CD4-positive, alpha-beta T cell treated with Interferon alpha-2 for 1 hour (primary cell): ENCODE measurements around the gene GIT1.

ENCODE experiments used
- DNase-seq, 2 donors: peaks; one replicate each; pipeline ENCODE4 v3.0.0-alpha.2; 2020 to 2022

GIT1 gene, protein sequence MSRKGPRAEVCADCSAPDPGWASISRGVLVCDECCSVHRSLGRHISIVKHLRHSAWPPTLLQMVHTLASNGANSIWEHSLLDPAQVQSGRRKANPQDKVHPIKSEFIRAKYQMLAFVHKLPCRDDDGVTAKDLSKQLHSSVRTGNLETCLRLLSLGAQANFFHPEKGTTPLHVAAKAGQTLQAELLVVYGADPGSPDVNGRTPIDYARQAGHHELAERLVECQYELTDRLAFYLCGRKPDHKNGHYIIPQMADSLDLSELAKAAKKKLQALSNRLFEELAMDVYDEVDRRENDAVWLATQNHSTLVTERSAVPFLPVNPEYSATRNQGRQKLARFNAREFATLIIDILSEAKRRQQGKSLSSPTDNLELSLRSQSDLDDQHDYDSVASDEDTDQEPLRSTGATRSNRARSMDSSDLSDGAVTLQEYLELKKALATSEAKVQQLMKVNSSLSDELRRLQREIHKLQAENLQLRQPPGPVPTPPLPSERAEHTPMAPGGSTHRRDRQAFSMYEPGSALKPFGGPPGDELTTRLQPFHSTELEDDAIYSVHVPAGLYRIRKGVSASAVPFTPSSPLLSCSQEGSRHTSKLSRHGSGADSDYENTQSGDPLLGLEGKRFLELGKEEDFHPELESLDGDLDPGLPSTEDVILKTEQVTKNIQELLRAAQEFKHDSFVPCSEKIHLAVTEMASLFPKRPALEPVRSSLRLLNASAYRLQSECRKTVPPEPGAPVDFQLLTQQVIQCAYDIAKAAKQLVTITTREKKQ

DNA sequence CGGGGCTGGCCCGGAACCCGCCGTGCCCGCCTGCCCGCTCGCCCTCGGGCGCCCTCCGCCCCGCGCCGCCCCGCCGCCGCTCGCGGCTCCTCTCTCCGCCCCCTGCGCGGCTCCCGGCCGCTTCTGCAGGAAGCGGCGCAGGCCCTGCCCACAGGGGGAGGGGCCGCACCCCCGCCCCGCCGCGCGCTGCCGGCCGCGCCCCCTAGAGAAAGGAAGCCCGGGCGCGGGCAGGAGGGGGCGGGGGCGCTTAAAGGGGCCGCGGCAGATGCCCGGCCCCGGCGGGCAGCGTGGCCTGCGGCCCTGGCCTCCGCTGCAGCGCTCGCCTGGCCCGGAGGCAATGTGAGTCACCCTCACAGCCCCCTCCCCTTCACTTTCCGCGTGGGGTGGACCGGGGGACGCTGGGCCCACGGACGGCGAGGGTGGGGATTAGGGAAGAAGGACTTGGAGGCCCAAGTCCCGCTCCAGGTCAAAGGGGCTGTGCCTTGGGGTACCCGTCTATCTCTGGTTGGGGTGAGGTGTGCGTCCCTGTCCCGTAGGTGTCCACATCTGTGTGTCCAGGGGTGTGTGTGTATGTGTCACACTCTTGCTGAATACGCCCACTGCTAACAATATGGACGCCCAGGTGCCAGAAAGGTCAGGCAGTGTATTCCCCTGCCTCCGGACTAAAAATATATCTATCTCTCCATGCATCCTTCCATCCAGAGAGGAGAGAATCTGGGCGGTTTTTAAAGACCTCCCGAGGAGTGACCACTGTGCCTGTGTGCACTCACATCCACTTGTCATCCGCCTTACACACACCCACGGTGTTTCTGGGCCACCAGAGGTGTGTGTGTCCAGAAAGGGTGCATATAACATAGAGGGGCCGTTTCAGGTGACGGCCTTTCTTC, at the start of gene GIT1:
GIT1 (minus strand) TSS at position 125 of the 887 bp plus-strand sequence. CDS start 270 bp downstream, outside the sequence.
- DNase-seq = peak; percentile 82 to 90

DNA sequence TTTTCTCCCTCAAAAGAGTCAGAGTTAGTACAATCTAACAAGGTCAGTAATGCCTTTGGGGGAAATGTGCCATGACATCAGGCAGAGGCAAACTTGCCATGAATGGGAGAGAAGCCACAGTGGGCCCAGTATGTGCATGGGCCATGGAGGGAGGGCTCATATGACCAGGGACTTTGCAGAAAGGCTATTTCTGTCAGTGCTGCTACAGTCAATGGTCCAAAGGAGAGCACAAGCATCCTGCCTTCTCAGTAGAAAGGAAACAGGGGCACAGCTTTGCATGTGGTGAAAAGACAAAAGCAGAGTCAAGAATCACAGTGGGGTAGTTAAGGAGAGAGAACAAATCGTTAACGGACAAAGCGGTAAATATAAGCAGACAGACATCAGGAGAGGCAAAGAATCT, 44.4 kb upstream of the GIT1 start:
- DNase-seq = no peak

DNA sequence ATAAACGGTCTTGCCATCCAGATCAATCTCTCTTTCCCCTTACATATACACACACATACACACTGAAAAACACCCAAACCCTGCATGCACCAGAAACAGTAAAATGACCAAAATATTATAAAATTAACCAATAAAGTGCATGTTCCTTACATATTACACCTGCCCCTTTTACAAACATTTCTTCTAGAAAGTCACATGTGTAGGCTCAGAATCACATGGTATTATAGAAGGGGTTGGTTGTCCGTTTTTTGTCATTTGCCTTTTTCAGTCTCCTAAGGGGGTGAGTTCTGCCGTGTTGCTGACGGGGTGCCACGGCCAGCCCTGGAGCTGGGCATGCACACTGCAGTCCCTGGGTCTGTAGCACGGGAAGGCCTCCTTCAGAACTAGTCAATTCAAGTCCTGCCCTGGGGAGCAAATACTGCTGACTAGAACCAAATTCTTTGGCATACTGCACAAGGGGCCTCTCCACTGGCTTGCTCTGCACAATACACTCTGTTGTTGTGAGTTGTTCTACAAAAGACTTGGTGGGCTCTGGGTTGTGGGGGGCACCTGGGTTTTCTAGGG, 41.3 kb upstream of the GIT1 start:
- no peak for DNase-seq

DNA sequence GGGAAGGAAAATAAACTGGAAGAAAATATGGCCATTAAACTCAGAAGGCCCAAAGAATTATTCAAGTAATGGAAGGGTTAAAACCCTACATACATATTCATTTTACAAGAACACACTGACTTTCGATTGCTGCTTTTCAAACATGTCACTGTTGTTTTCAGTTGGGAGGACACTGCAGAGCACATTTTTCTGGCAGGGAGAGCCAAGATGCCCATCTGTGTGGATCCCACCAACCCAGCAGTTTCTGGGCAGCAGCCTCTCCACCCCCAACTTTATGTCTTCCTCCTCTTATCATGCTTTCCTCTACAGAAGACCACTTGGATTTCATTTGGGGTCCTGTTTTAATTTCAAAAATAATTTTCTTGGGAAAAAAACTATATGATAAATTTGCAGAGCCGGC, 40.4 kb upstream of the GIT1 start:
- no peak for DNase-seq

DNA sequence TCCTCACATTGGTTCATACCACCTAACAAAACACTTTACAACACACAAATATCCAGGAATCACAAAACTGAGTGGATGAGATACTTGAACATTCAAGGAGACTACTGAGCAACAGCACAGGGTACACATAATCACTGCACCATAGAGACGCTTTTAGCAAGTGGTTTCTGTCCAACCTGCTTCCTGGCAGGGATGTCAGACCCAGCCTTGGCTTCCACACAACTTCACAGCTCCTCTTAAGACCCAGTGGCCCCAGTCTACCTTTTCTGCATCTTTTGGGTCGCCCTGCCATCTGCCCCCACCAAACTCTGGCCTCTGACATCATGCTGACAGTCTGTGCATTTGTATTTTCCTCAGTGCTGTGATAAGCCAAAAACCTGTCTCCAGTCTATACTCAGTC, 39.2 kb upstream of the GIT1 start:
- DNase-seq = no peak

DNA sequence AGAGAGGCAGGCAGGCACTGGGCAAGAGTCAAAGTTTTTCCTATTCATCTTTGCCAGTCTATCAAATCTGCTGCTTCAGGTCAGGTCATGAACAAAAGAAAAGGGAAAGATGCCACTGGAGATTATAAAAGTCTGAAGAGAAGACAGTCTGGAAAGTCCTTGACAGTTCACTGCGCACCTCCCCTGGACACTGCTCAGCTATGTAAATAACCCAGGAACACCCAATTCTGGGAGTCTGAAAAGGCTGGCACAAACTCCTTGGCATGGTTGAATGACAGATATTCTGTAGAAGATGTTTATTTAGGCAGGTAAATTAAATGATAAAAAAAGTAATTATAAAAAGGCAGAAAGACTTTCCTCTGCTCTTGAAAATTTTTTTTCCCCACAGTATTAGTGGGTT, 38.5 kb upstream of the GIT1 start:
- no peak for DNase-seq

DNA sequence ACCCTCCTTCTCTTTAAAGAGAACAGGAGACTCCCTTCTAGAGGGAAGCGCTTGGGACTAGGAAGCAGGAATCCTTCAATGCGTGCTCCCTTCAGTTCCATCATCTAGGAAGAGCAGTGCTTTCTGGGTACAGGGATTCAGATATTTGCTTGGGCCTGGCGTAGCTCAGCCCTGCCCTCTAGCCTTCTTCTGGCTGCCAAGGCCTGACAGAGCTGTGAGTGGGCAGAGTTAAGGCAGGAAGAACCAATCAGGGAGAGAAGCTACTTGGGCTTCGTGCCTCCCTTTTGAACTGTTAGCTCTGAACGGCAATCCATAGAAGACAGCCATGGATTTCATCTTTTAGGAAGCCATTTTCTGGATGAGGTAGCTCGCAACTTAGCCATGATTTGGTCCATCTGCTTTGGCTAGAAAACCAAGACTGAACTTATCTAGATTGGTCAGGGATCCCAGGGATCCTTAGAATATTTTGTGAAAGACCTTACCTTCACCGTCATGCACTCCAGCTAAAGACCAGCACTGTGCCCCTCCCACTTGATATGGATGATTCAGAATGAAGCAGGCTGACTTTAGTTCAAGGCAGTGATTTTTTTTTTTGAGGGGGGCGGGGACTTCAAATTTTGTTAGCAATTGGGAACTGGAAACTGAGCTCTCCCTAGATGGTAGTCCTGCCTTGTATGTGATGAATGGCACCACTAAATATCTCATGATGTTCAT, 35.7 kb upstream of the GIT1 start:
- no peak for DNase-seq

DNA sequence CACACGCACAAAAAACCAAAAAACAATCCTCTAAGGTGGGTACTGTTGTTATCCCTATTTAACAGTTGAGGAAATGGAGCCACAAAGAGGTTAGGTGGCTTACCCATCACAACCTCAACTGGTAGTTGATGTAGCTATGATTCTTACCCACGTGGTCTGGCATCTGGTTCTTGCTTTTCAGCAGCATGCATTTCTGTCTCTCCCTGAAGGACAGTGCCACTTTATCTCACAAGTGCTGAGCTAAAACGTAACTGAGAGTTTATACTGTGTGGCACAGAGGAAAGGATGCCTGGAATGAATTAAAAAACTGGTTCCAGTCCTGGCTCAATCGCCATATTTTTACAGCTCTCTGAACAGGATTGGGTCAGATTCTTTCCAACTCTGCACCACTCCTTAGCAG, 35.1 kb upstream of the GIT1 start:
- DNase-seq = no peak

DNA sequence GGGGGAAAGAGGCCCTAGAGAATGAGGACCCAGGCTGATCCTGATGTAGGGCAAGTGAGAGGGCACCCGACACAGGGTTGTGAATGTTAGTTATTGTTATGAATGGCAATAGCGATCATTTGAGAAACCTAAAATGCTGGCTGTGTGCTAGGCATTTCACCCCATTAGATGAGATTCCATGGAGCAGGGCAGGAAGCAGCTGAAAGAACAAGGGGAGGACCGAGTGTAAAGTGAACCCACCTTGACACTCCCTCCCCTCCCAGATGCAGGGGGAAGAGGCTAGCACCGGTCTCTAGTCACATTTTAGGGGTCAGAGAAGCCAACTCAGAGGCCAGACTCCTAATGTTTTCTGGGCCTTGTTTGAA, 33.8 kb upstream of the GIT1 start:
- no peak for DNase-seq

DNA sequence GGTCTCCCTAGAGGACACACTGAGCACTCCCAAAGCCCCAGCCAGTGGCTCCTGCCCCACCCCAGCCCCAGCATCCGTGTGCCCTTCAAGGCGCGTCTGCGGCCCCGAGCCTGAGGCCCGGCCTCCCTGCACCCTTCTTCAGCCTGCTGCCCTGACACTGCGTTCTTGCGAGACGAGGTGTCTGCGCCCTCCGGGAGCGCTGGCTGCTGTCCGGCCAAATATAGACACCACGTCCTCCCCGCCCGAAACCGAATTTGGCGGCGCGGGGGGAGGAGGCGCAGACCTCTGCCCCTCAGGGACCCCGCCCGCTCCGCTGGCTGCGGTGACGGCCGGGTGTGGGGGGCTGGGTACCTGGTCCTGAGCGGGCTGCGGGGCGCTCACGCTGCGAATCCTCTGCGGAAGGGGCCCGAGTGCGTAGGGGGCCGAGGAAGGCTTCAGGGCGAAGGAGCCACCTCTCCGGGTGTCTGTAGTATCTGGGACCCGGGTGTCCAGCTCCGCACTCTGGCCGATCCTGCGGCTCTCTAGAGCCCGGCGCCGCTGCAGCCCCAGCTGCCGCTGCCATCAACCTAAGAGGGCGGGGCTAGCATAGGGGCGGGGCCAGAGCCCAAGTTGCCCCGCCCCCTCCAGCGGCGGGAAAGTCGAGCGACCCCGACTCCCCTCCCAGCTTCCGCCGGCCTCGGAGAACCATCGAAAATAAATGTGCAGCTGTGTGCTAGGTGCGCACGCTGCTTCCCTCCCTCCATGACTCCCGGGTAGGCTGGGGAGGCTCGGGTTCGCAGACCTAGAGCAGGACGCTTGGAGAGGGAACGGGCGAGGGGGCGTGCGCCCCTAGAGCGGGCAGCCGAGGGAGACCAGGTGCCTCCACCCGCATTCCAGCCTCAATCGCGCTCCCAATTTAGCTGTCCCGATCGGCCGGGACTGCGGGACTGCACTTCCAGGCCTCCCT, 33.2 kb upstream of the GIT1 start, which contains the start of gene CORO6:
CORO6 (minus strand) TSS at position 576 of the 946 bp plus-strand sequence. CDS start 1,491 bp downstream, outside the sequence.
- peak; percentile 60 to 77 for DNase-seq

DNA sequence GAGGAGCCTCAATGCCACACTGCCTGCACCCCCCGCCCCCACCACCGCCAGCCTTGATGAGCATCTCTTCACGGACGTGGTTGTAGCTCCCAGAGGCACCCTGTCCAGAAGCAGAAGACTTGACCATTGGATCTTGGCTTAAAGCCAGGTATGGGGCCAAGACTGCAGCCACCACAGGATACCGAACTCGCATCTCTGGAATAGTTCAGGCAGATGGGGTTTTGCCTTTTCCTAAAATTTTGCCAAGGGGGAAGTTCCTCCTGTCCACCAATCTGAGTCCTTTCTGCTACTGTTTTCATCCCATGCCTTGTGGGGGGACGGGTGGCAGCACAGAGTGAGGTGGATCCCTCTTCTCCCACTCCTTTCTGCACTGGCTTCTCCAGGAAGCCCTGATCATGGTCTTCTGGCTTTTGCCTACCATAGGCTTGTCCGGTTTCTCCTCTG, 32.3 kb upstream of the GIT1 start:
- DNase-seq = no peak

DNA sequence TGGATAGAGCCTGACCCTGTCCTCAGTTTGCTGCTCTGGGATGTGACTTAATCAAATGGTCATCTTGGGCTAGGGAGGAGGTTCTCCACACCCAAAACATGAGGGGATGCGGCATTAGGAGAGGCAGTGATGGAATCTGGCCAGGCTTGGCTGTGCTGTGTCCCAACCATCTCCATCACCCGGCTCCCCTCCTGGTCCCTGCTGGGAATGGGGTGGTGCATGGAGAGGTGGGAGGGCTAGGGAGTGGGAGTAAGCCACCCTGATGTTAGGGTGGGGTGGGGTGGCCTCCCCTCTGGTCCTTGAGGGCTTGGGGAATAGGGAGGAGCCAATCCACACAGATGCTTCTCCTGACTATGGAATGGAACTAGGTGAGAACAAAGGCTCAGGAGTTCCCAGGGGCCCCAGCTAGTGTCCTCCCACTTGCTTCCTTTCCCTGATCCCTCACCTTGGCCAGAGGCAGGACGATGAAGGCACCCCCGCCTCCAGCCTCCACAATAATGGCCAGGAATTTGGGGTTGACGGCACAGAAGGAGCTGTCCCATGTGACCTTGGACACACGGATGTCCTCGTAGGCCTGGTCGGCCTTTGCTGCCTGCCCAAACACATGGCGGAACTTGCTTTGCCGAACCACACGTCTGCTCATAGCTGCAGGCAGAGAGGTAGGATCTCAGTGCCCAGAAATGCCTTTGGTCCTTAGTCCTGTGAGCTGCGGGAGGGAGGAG, 31.5 kb upstream of the GIT1 start:
- DNase-seq = no peak

DNA sequence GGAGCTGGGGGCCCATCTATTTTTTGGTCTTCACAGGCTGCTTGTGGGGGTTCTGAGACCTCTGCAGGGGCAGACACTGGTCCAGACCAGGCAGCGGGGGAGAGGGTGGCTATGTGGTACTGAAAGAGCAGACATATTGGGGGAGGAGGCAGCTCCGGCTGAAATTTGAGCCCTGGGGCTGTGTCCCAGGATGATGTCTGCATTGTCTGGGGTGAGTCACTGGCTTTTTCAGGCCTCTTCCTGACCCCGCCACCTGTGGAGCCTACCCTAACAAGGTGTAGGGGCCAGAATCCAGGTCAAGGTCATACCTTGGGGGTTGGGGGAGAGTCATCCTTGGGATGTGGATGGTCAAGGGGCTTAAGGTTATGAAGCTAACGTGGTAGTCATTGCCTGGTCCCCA, 30.8 kb upstream of the GIT1 start:
- DNase-seq = no peak

DNA sequence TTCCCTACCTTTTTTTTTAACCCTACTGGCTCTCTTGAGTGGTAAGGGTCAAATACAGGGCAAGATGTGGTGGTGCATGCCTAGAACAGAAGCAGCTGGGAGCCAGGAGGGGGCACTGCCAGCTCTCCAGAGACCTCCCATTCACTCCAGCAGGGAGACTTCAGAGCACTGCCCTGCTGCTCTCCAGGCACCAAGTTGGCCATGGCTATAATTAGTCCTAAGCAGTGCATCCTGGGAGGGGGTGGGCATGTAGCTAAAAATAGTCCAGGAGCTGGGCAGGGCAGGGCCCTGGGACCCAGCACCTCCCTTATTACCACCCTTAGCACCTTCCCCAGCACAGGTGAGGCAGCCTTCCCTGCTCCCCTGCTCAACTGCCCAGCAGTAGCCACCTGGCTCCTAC, 29.8 kb upstream of the GIT1 start:
- DNase-seq = no peak

DNA sequence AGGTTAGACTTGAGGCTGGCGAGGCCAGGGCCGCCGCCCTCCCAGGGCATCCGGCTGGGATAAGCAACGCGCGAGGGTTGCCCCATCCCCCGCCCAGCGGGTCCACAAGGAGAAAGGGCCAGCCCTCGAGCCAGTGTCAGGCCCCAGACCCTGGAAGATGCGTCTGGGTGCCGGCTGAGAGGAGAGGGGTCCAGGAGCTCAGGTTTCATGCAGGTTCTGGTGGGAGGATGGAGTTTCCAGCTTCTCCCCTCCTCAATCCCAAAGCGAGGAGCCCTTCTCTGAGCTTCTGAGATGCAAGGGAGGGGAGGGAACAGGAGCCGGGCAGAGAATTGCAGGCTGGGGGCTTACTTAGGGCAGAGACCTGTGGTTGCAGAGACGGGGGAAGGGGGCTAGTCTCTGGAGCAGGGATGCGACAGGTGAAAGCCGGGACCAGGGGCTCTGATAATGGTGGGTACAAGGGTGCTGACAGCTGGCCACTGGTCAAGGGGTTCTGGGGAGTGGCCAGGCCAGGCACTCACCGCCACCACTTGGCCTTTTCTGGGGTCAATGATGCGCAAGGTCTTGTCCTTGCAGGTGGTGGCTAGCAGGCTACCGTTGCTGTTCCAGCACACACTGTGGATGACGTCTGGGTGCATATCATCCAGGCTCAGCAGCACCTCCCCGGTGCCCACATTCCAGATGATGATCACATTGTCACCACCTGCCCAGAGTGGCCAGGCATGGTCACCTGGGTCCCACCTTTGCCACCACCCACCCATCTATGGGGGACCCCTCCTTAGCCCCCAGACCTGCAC, 29.0 kb upstream of the GIT1 start:
- no peak for DNase-seq

DNA sequence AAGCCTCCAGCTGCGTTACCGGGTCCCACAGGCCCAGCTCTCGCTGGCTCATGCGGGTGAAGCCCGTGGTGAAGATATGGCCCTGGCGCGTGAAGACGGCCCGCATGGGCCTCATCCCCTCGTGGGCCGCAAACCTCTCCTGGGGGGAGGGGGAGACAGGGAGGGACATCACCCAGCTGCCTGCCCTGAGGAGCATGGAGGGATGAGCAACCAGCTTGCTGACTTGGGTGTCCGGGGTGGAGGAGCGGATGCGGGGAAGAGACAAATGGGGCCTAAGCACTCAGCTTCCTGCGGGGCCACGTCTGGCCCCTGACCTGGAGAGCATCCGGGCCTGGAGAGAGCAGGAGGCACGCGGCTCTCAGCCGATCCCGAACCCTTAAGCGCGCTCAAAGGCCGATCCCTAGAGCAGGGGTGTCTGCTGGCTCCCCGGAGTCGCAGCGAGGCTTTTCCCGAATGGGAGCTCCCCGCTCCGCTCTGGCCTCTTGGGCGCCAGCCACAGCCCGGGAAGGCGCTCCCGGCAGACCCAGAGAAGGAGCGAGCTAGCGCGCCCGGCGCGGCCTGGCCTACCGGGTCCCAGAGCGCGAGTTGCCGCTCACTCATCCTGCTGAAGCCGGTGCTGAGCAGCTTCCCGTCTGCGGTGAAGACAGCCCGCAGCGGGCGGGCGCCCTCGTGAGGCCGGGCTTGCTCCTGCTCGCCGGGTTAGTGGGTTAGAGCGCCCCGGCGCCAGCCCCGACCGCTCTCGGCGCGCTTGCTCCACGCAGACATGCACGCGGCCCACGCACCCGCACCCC, 28.2 kb upstream of the GIT1 start:
- peak; percentile 87 to 90 for DNase-seq

DNA sequence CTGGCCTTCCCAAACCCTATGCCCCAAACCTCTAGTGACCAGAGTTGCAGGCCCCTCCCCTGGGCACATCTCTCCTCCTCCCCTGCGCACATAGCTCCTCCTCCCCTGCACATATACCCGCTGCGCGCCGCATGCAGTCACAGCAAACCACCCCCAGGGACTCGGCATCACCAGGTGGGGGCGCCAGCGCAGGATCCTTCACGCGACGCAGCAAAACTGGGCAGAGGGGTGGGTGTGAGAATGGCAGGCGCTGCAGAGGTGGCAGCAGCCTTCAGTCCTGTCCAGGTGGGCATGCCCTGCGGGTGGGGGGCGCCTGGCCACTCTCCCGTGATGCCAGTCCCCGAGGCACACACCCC, 27.7 kb upstream of the GIT1 start:
- DNase-seq = peak; percentile 89 to 93

DNA sequence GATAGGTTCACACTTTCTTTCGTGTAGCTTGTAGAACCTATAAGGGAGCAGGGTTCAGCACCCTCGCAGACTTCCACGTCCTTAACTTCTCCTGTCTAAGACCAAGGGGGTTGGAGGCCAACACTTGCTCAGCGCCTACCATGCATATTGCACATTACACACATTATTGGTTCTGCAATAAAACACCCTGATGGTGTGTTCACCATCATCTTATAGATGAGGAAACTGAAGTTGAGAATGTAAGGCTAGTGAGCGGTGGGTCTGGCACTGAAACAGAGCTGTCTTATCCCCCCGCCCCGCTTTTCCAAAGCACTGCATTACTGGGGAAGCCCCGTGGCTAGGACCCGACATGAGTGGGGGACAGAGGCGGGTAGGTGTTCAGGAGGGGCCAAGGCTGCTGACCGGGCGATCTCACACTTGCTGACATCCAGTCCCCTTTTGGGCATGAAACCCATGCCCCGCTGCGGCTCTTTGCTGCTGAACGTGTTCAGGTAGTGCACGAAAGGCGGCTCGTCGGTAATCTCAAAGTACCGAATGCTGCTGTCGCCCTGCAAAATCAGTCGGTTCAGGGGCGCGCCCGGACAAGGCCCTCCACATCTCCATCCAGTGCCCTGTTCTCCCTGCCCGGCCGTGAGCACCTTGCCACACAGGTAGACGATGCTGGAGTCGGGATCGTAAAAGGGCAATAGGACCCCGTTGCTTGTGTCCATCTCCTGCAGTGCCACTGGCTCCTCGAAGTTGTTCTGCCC, 27.0 kb upstream of the GIT1 start:
- no peak for DNase-seq
